Mesothelial cell of epicardium (in vitro differentiated cells): ENCODE measurements around the gene GP1BA. TPM values are rescaled to one million over a fixed set of nuclear protein-coding genes. Genes with fewer than 3 reads are reported as not detected.
A peak's percentile ranks its signal among the peaks of the same experiment; 100 is the strongest.

Experiments used
- DNase-seq, 2 experiments: peaks; one replicate each; pipeline ENCODE4 v3.0.0; 2021; ENCODE audit warnings: low spot score in 2 of 2; ENCODE audit not compliant: unreplicated experiment in 2 of 2
- H3K27ac Mint-ChIP-seq: 2 replicates; pipeline ENCODE4 v1.8.0; 2021; ENCODE audit warnings: mixed read lengths
- H3K27me3 Mint-ChIP-seq: 2 replicates; pipeline ENCODE4 v1.8.0; 2021; ENCODE audit warnings: low read depth, mixed read lengths
- H3K36me3 Mint-ChIP-seq: 2 replicates; pipeline ENCODE4 v1.8.0; 2021; ENCODE audit warnings: mixed read lengths
- H3K4me1 Mint-ChIP-seq: 2 replicates; pipeline ENCODE4 v1.8.0; 2021; ENCODE audit warnings: mixed read lengths
- H3K4me3 Mint-ChIP-seq: 2 replicates; pipeline ENCODE4 v1.8.0; 2021; ENCODE audit warnings: mild to moderate bottlenecking, moderate library complexity, mixed read lengths
- H3K9me3 Mint-ChIP-seq: 2 replicates; pipeline ENCODE4 v1.8.0; 2021; ENCODE audit warnings: mixed read lengths
- total RNA-seq: library from RNA; stranded (reverse); gene quantifications from 3 replicates; pipeline ENCODE4 v1.2.1, GENCODE V29; 2021
- TF ChIP-seq, protein P1 (sequence below): fragments of 200-600 bp; sonication (generic); IDR thresholded peaks from one replicate; pipeline ENCODE4 v1.5.0; 2021; ENCODE audit warnings: antibody characterized with exemption; ENCODE audit not compliant: unreplicated experiment

GP1BA gene
- total RNA-seq, 1 donor from 2014 or later = not detected

DNA sequence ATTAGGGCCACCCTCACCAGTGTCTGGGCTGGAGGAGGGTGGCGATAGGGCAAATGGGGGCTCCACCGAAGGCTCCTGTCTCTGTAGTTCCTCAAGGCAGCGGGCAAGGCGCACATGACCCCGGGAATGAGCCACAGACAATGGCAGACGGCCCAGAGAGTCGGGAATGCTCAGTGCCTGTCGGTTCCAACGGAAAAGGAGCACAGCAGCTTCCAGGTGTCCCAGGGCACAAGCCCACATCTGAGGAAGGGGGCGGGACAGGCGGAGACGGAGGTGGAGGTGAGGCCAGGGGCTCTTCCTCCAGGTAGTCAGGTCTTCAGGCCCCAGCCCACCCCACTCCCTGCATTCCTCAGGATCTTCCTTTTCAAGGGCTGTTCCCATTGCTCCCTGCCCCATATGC, 40.7 kb downstream of the GP1BA start:
- no peaks in the 10 kb centered on the region for H3K27me3 Mint-ChIP-seq
- no peaks in the 10 kb centered on the region for H3K9me3 Mint-ChIP-seq
- H3K27ac Mint-ChIP-seq = peak overlapping the region; percentile 36
- no peak overlapping the region for H3K4me3 Mint-ChIP-seq
- peaks cover 37% of the 10 kb centered on the region for H3K4me1 Mint-ChIP-seq
- H3K36me3 Mint-ChIP-seq = peaks cover 19% of the 10 kb centered on the region
- TF ChIP-seq, protein P1, sequence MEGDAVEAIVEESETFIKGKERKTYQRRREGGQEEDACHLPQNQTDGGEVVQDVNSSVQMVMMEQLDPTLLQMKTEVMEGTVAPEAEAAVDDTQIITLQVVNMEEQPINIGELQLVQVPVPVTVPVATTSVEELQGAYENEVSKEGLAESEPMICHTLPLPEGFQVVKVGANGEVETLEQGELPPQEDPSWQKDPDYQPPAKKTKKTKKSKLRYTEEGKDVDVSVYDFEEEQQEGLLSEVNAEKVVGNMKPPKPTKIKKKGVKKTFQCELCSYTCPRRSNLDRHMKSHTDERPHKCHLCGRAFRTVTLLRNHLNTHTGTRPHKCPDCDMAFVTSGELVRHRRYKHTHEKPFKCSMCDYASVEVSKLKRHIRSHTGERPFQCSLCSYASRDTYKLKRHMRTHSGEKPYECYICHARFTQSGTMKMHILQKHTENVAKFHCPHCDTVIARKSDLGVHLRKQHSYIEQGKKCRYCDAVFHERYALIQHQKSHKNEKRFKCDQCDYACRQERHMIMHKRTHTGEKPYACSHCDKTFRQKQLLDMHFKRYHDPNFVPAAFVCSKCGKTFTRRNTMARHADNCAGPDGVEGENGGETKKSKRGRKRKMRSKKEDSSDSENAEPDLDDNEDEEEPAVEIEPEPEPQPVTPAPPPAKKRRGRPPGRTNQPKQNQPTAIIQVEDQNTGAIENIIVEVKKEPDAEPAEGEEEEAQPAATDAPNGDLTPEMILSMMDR = no peak
- DNase-seq = no peak

DNA sequence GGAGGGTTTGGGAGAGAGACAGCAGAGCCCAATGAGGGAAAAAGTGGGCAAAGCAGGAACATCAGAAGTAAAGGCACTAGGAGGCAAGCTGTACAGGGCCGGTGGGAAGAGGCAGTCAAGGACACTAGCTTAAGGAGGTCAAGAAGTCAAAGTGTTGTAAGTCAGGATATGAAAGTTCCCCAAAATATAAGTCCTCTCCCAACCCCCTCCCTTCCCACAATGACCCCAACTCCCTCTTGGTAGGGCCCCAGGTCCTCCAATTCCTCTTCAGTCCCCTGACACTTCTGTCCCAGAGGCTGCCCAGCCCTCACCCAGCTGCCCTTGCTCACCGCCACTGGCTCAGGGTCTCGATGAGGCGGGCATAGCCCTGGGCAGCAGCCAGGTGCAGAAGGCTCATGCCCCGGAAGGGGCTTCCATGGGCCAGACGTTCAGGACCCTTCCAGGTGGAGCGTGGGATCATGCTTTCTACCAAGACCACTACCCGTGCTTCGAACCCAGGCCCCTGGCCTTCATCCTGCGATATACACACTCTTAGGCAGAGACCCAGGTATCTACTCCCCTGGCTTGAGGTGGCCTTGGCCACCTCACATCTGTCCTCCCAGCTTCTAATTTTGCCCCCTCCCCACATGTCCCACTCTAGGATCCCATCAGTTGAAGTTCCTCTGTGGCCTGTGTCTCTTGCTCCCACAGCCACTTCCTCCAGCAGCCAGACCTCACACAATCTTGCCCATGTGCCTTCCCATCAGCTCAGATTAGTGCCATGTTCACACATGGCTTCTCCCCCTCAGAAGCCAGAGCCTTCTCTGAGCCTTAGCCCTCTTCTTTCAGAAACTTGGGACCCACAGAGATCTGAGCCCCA, 41.4 kb downstream of the GP1BA start:
- Mint-ChIP-seq H3K4me3 (no peak overlapping the region), H3K36me3 (peaks cover 19% of the 10 kb centered on the region), H3K27ac (peak overlapping the region; percentile 5), H3K27me3 (no peaks in the 10 kb centered on the region), H3K9me3 (no peaks in the 10 kb centered on the region), H3K4me1 (peaks cover 37% of the 10 kb centered on the region)
- DNase-seq = no peak
- TF ChIP-seq, protein P1 = no peak

DNA sequence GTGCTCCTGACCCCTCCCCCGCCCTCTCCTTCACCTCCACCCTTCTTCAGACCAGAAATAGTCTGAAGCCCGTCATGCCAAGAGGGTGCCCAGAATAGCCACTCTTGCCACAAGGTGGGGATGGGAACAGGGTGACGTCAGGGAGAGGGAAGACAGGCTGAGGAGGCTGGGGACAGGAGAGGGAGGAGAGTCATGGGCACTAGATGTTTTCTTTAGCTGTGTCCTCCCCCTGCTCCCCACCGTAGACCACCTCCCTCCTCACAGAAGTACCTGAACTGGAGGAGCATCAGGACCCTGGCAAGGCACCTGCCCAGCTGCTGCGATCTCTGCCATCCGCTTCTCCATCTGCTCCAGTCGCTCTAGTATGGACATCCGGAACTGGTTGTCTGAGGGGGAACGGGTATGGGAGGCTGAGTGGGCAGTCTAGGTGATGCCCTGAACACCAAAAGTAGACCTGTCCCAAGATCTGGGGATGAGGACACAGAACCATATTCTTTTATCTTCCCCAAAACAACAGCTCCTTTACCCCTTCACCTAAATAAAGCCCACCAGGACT, 42.1 kb downstream of the GP1BA start:
- H3K4me3 Mint-ChIP-seq = no peak overlapping the region

DNA sequence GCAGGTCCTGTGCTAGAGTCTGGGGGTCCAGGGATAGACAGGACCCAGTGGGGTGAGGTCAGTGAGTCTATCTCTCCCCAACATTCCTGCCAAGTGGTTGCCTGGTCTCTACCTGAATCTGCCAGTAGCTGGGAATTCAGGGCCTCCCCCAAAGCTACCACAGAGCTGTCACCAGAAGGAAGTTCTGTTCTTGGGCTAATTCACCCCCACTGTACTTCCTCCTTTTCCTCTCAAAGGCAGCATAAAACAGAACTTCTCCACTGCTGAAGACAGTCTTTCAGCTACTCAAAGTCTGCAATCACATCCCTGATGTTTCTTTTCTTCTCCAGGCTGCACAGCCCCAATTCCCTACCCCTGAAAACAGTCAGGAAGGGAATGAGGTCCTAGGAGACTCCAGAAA, 46.6 kb downstream of the GP1BA start:
- Mint-ChIP-seq H3K27me3 (no peaks in the 10 kb centered on the region), H3K4me3 (no peak overlapping the region), H3K9me3 (no peaks in the 10 kb centered on the region), H3K36me3 (peaks cover 19% of the 10 kb centered on the region), H3K27ac (no peak overlapping the region), H3K4me1 (peaks cover 10% of the 10 kb centered on the region)
- TF ChIP-seq, protein P1 = no peak
- DNase-seq = no peak

More for the DNA sequence above, 42.1 kb downstream of the GP1BA start:
- H3K27ac Mint-ChIP-seq = no peak overlapping the region
- H3K9me3 Mint-ChIP-seq = no peaks in the 10 kb centered on the region
- no peak for DNase-seq
- peaks cover 30% of the 10 kb centered on the region for H3K4me1 Mint-ChIP-seq
- TF ChIP-seq, protein P1 = no peak
- peaks cover 19% of the 10 kb centered on the region for H3K36me3 Mint-ChIP-seq
- H3K27me3 Mint-ChIP-seq = no peaks in the 10 kb centered on the region

DNA sequence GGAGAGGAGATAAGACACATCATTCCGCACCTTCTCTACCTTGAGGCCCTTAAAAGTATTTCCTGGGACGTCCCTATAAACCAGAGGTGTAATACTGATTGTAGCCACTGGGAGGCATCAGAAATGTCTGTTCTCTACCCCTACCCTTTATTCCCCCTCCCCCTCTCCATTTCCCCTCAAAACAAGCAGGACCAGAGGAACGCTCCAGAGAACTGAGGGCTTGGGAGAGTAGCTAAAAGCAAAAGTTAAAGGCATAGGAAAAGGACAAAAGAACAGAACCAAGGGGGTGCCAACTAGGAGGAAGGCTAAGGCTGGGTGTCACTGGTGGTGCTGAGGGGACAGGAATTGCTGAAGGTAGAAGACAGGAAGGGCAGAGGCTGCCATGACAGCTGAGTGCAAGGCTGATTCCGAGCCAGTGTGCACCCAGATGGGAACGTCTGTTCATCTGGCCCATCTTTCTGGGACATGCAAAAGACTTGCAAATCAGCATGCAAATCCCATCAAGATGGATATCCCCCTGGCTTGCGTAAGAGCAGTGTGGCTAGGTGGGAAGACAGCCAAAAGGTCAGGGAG, 48.7 kb downstream of the GP1BA start:
- DNase-seq = no peak
- no peak overlapping the region for H3K27ac Mint-ChIP-seq
- H3K4me3 Mint-ChIP-seq = no peak overlapping the region
- H3K36me3 Mint-ChIP-seq = peaks cover 12% of the 10 kb centered on the region
- peaks cover 8% of the 10 kb centered on the region for H3K4me1 Mint-ChIP-seq
- no peaks in the 10 kb centered on the region for H3K27me3 Mint-ChIP-seq
- no peaks in the 10 kb centered on the region for H3K9me3 Mint-ChIP-seq
- TF ChIP-seq, protein P1 = peak; percentile 82
